ENCODE measurements around the gene NOSTRIN.
A peak's percentile ranks its signal among the peaks of the same experiment; 100 is the strongest.
"Not testable (repeated sequence)": the region's sequence is repeated elsewhere in the genome, so short reads cannot be mapped to it uniquely, and the experiment has no call there.

Gene NOSTRIN

GRCh38 chr2:168882163-168882562 lies 79.7 kb downstream of the NOSTRIN start:
- H3K9ac ChIP-seq (ENCODE audit: low read length in 2 of 2); H3K36me3 ChIP-seq (ENCODE audit: control insufficient read depth in 2 of 2, insufficient read depth in 2 of 2, low read length in 2 of 2); H3K27me3 ChIP-seq (ENCODE audit: control insufficient read depth in 1 of 2, insufficient read depth in 2 of 2, low read length in 2 of 2); H3K4me3 ChIP-seq (ENCODE audit: low read length in 2 of 2); H3K4me1 ChIP-seq (ENCODE audit: control insufficient read depth, insufficient read depth, low read length); H3K9me3 ChIP-seq (ENCODE audit: control insufficient read depth in 2 of 2, low read length in 2 of 2); H3K27ac ChIP-seq (ENCODE audit: low read length): not testable (repeated sequence)

- no peak overlapping the region for H3K4me3 ChIP-seq (ENCODE audit: low read length in 2 of 2)
- no peak overlapping the region for H3K27ac ChIP-seq (ENCODE audit: low read length)
- no peaks in the 10 kb centered on the region for H3K27me3 ChIP-seq (ENCODE audit: control insufficient read depth in 1 of 2, insufficient read depth in 2 of 2, low read length in 2 of 2)
- H3K4me1 ChIP-seq (ENCODE audit: control insufficient read depth, insufficient read depth, low read length) = peaks cover 2% of the 10 kb centered on the region
- no peaks in the 10 kb centered on the region for H3K36me3 ChIP-seq (ENCODE audit: control insufficient read depth in 2 of 2, insufficient read depth in 2 of 2, low read length in 2 of 2)
- no peaks in the 10 kb centered on the region for H3K9me3 ChIP-seq (ENCODE audit: control insufficient read depth in 2 of 2, low read length in 2 of 2)
- H3K9ac ChIP-seq (ENCODE audit: low read length in 2 of 2) = no peak overlapping the region
These were observed 82.5 kb downstream of the NOSTRIN start for GRCh38 chr2:168884975-168885374.

GRCh38 chr2:168889635-168890005 lies 87.2 kb downstream of the NOSTRIN start:
- Histone ChIP-seq H3K27me3 (ENCODE audit: control insufficient read depth in 1 of 2, insufficient read depth in 2 of 2, low read length in 2 of 2) (no peaks in the 10 kb centered on the region), H3K27ac (ENCODE audit: low read length) (no peak overlapping the region), H3K36me3 (ENCODE audit: control insufficient read depth in 2 of 2, insufficient read depth in 2 of 2, low read length in 2 of 2) (no peaks in the 10 kb centered on the region), H3K9ac (ENCODE audit: low read length in 2 of 2) (no peak overlapping the region), H3K9me3 (ENCODE audit: control insufficient read depth in 2 of 2, low read length in 2 of 2) (no peaks in the 10 kb centered on the region), H3K4me1 (ENCODE audit: control insufficient read depth, insufficient read depth, low read length) (peaks cover 8% of the 10 kb centered on the region), H3K4me3 (ENCODE audit: low read length in 2 of 2) (peak overlapping the region; percentile 65 to 74)

- Histone ChIP-seq H3K9ac (ENCODE audit: low read length in 2 of 2) (peak within 1 kb of the TSS in 1 of 2 donors; percentile 43), H3K4me1 (ENCODE audit: control insufficient read depth, insufficient read depth, low read length) (peaks cover 8% of the 10 kb centered on the region), H3K9me3 (ENCODE audit: control insufficient read depth in 2 of 2, low read length in 2 of 2) (no peaks in the 10 kb centered on the region), H3K4me3 (ENCODE audit: low read length in 2 of 2) (peak within 1 kb of the TSS; percentile 65 to 74), H3K27me3 (ENCODE audit: control insufficient read depth in 1 of 2, insufficient read depth in 2 of 2, low read length in 2 of 2) (no peaks in the 10 kb centered on the region), H3K36me3 (ENCODE audit: control insufficient read depth in 2 of 2, insufficient read depth in 2 of 2, low read length in 2 of 2) (no peaks in the 10 kb centered on the region), H3K27ac (ENCODE audit: low read length) (no peak within 1 kb of the TSS)
These were observed 87.8 kb downstream of the NOSTRIN start, which contains the start of gene SPC25 for GRCh38 chr2:168890006-168890782. Gene SPC25, minus strand, starts transcription at chr2:168890430. Its CDS starts 911 bp downstream, at chr2:168889519.

DNA sequence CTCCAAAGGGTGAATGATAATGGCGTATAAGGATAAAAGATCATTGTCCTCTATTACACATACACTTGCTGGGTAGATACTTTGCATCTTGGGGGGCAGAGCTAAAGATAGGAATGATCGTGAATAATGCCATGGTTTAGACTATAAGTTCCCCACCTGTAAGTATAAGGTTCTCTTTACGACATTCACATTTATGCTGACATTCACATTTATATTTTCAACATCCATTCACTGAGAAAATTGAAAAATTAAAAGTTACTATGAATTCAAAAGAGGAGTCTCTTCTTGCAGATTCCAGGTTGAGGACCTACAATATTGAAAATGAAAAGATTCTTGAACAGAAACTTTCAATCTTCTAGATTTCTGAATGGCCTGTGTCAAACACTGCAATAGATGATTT lies 89.9 kb downstream of the NOSTRIN start:
- Histone ChIP-seq H3K9ac (ENCODE audit: low read length in 2 of 2) (no peak overlapping the region), H3K4me1 (ENCODE audit: control insufficient read depth, insufficient read depth, low read length) (peaks cover 8% of the 10 kb centered on the region), H3K27ac (ENCODE audit: low read length) (no peak overlapping the region), H3K9me3 (ENCODE audit: control insufficient read depth in 2 of 2, low read length in 2 of 2) (no peaks in the 10 kb centered on the region), H3K36me3 (ENCODE audit: control insufficient read depth in 2 of 2, insufficient read depth in 2 of 2, low read length in 2 of 2) (no peaks in the 10 kb centered on the region), H3K4me3 (ENCODE audit: low read length in 2 of 2) (no peak overlapping the region), H3K27me3 (ENCODE audit: control insufficient read depth in 1 of 2, insufficient read depth in 2 of 2, low read length in 2 of 2) (no peaks in the 10 kb centered on the region)

DNA sequence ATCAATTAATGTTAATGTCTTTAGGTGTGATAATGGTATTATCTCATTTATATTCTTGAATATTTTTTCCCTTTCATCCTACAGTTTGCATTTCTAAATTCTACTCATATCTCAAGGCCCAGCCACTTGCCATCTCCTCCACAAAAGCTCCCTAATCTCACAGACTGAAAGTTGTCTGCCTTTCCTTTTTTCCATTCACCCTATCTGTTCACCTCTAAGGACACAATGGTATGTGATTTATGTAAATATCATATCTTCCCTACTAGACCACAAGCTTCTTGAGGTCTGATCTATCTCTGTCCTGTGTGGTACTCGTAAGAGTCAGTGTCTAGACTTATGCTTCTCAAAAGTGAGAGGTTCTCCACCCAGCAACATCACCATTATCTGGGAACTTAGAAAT lies 91.7 kb downstream of the NOSTRIN start:
- Histone ChIP-seq H3K9me3 (ENCODE audit: control insufficient read depth in 2 of 2, low read length in 2 of 2) (no peaks in the 10 kb centered on the region), H3K9ac (ENCODE audit: low read length in 2 of 2) (no peak overlapping the region), H3K27me3 (ENCODE audit: control insufficient read depth in 1 of 2, insufficient read depth in 2 of 2, low read length in 2 of 2) (no peaks in the 10 kb centered on the region), H3K27ac (ENCODE audit: low read length) (no peak overlapping the region), H3K4me3 (ENCODE audit: low read length in 2 of 2) (no peak overlapping the region), H3K36me3 (ENCODE audit: control insufficient read depth in 2 of 2, insufficient read depth in 2 of 2, low read length in 2 of 2) (no peaks in the 10 kb centered on the region), H3K4me1 (ENCODE audit: control insufficient read depth, insufficient read depth, low read length) (peaks cover 8% of the 10 kb centered on the region)

- H3K27ac ChIP-seq (ENCODE audit: low read length) = no peak overlapping the region
- H3K4me3 ChIP-seq (ENCODE audit: low read length in 2 of 2) = no peak overlapping the region
- H3K4me1 ChIP-seq (ENCODE audit: control insufficient read depth, insufficient read depth, low read length) = peaks cover 8% of the 10 kb centered on the region
- no peaks in the 10 kb centered on the region for H3K9me3 ChIP-seq (ENCODE audit: control insufficient read depth in 2 of 2, low read length in 2 of 2)
- H3K9ac ChIP-seq (ENCODE audit: low read length in 2 of 2) = no peak overlapping the region
- no peaks in the 10 kb centered on the region for H3K27me3 ChIP-seq (ENCODE audit: control insufficient read depth in 1 of 2, insufficient read depth in 2 of 2, low read length in 2 of 2)
- no peaks in the 10 kb centered on the region for H3K36me3 ChIP-seq (ENCODE audit: control insufficient read depth in 2 of 2, insufficient read depth in 2 of 2, low read length in 2 of 2)
These were observed 92.3 kb downstream of the NOSTRIN start for GRCh38 chr2:168894720-168895119.

DNA sequence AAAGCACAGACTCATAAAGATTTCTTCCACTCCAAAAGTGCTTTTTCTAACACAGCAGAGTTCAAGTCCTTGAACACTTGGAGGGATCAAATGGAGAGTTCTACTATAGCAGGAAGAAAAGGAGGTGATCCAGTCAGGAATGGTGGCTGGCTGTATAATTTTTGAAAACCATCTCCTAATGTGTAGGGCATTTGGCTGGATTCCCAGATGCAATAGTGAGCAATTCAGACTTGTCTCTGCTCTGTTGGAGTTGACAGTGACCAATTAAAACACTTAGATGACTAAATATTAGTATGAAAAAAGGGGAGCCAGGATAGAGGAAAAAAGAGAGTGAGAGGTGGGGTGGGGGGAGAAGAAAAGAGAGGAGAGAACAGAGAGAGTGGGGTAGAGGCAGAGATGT lies 93.3 kb downstream of the NOSTRIN start:
- Histone ChIP-seq H3K9me3 (ENCODE audit: control insufficient read depth in 2 of 2, low read length in 2 of 2) (no peaks in the 10 kb centered on the region), H3K4me3 (ENCODE audit: low read length in 2 of 2) (no peak overlapping the region), H3K27me3 (ENCODE audit: control insufficient read depth in 1 of 2, insufficient read depth in 2 of 2, low read length in 2 of 2) (no peaks in the 10 kb centered on the region), H3K9ac (ENCODE audit: low read length in 2 of 2) (no peak overlapping the region), H3K27ac (ENCODE audit: low read length) (no peak overlapping the region), H3K4me1 (ENCODE audit: control insufficient read depth, insufficient read depth, low read length) (no peaks in the 10 kb centered on the region), H3K36me3 (ENCODE audit: control insufficient read depth in 2 of 2, insufficient read depth in 2 of 2, low read length in 2 of 2) (no peaks in the 10 kb centered on the region)

- H3K27me3 ChIP-seq (ENCODE audit: control insufficient read depth in 1 of 2, insufficient read depth in 2 of 2, low read length in 2 of 2) = no peaks in the 10 kb centered on the region
- H3K4me1 ChIP-seq (ENCODE audit: control insufficient read depth, insufficient read depth, low read length) = no peaks in the 10 kb centered on the region
- H3K27ac ChIP-seq (ENCODE audit: low read length) = no peak overlapping the region
- no peaks in the 10 kb centered on the region for H3K36me3 ChIP-seq (ENCODE audit: control insufficient read depth in 2 of 2, insufficient read depth in 2 of 2, low read length in 2 of 2)
- H3K4me3 ChIP-seq (ENCODE audit: low read length in 2 of 2) = no peak overlapping the region
- no peak overlapping the region for H3K9ac ChIP-seq (ENCODE audit: low read length in 2 of 2)
- H3K9me3 ChIP-seq (ENCODE audit: control insufficient read depth in 2 of 2, low read length in 2 of 2) = no peaks in the 10 kb centered on the region
These were observed 94.3 kb downstream of the NOSTRIN start for GRCh38 chr2:168896783-168897182.

GRCh38 chr2:168897449-168897848 lies 95.0 kb downstream of the NOSTRIN start:
- H3K36me3 ChIP-seq (ENCODE audit: control insufficient read depth in 2 of 2, insufficient read depth in 2 of 2, low read length in 2 of 2) = no peaks in the 10 kb centered on the region
- H3K4me3 ChIP-seq (ENCODE audit: low read length in 2 of 2) = no peak overlapping the region
- H3K9me3 ChIP-seq (ENCODE audit: control insufficient read depth in 2 of 2, low read length in 2 of 2) = no peaks in the 10 kb centered on the region
- no peaks in the 10 kb centered on the region for H3K27me3 ChIP-seq (ENCODE audit: control insufficient read depth in 1 of 2, insufficient read depth in 2 of 2, low read length in 2 of 2)
- no peaks in the 10 kb centered on the region for H3K4me1 ChIP-seq (ENCODE audit: control insufficient read depth, insufficient read depth, low read length)
- H3K9ac ChIP-seq (ENCODE audit: low read length in 2 of 2) = no peak overlapping the region
- no peak overlapping the region for H3K27ac ChIP-seq (ENCODE audit: low read length)

DNA sequence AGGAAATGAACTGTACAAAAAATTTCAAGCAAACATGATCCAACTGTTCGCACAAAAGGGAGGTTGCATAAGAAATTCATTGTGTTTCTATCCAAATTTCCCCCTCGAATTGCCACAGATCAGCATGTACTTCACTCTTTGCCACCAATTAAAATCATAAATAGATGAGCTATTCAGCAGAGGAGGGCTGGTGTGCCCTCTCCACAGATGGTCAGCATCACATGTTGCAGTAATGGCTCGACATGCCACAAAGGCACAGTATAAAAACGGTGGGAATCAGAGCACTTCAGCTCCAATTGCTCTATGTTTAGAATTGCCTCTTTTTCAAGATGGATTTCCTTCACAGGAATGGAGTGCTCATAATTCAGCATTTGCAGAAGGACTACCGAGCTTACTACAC lies 98.6 kb downstream of the NOSTRIN start, which contains the start of gene G6PC2:
G6PC2 (plus strand) TSS at position 289 of the 400 bp plus-strand sequence; CDS start at position 330, 41 bp downstream.
- Histone ChIP-seq H3K36me3 (ENCODE audit: control insufficient read depth in 2 of 2, insufficient read depth in 2 of 2, low read length in 2 of 2) (no peaks in the 10 kb centered on the region), H3K9me3 (ENCODE audit: control insufficient read depth in 2 of 2, low read length in 2 of 2) (no peaks in the 10 kb centered on the region), H3K27ac (ENCODE audit: low read length) (no peak within 1 kb of the TSS), H3K27me3 (ENCODE audit: control insufficient read depth in 1 of 2, insufficient read depth in 2 of 2, low read length in 2 of 2) (no peaks in the 10 kb centered on the region), H3K4me3 (ENCODE audit: low read length in 2 of 2) (no peak within 1 kb of the TSS), H3K9ac (ENCODE audit: low read length in 2 of 2) (no peak within 1 kb of the TSS), H3K4me1 (ENCODE audit: control insufficient read depth, insufficient read depth, low read length) (no peaks in the 10 kb centered on the region)
